Neural progenitor cell (in vitro differentiated cells): ENCODE measurements around the gene PPP6R1. TPM values are rescaled to one million over a fixed set of nuclear protein-coding genes. Genes with fewer than 3 reads are reported as not detected.

ENCODE experiments used
- DNase-seq: peaks from one replicate; pipeline ENCODE4 v3.0.0-alpha.2; 2016; ENCODE audit warnings: low spot score
- H2AFZ ChIP-seq: fragments of 200-600 bp; sonication (generic); replicated peaks from 2 replicates; pipeline ENCODE4 v1.6.1; 2016; ENCODE audit warnings: antibody characterized with exemption
- H3F3A ChIP-seq: fragments of 200-600 bp; sonication (generic); 2 replicates; pipeline ENCODE4 v1.6.1; 2016; ENCODE audit warnings: antibody characterized with exemption, low read depth
- H3K27ac ChIP-seq: fragments of 200-600 bp; sonication (generic); 2 replicates; pipeline ENCODE4 v1.5.1; 2016; ENCODE audit warnings: mild to moderate bottlenecking
- H3K27me3 ChIP-seq: fragments of 200-600 bp; sonication (generic); 2 replicates; pipeline ENCODE4 v1.6.1; 2016; ENCODE audit warnings: mild to moderate bottlenecking, moderate library complexity
- H3K36me3 ChIP-seq: fragments of 200-600 bp; sonication (generic); 2 replicates; pipeline ENCODE4 v1.5.1; 2016
- H3K4me1 ChIP-seq: fragments of 200-600 bp; sonication (generic); 2 replicates; pipeline ENCODE4 v1.6.1; 2016; ENCODE audit warnings: mixed run types
- H3K4me2 ChIP-seq: fragments of 200-600 bp; sonication (generic); 2 replicates; pipeline ENCODE4 v1.6.1; 2016
- H3K4me3 ChIP-seq: fragments of 200-600 bp; sonication (generic); 2 replicates; pipeline ENCODE4 v1.5.1; 2016
- H3K79me2 ChIP-seq: fragments of 200-600 bp; sonication (generic); 2 replicates; pipeline ENCODE4 v1.6.1; 2016; ENCODE audit warnings: low read depth
- H3K9ac ChIP-seq: fragments of 200-600 bp; sonication (generic); 2 replicates; pipeline ENCODE4 v1.6.1; 2016
- H3K9me3 ChIP-seq: fragments of 200-600 bp; sonication (generic); 2 replicates; pipeline ENCODE4 v1.5.1; 2016; ENCODE audit warnings: low read depth
- H4K20me1 ChIP-seq: fragments of 200-600 bp; sonication (generic); 2 replicates; pipeline ENCODE4 v1.6.1; 2016; ENCODE audit warnings: low read depth
- H3K27ac Mint-ChIP-seq: 3 replicates; pipeline ENCODE4 v1.8.0; 2021; ENCODE audit warnings: mixed read lengths
- H3K27me3 Mint-ChIP-seq: 2 replicates; pipeline ENCODE4 v1.8.0; 2022; ENCODE audit warnings: low read depth, mild to moderate bottlenecking, inconsistent platforms, moderate library complexity, mixed read lengths; ENCODE audit not compliant: insufficient read depth
- H3K36me3 Mint-ChIP-seq: 3 replicates; pipeline ENCODE4 v1.8.0; 2021; ENCODE audit warnings: mixed read lengths
- H3K4me1 Mint-ChIP-seq: 3 replicates; pipeline ENCODE4 v1.8.0; 2021; ENCODE audit warnings: mixed read lengths
- H3K4me3 Mint-ChIP-seq: 3 replicates; pipeline ENCODE4 v1.8.0; 2021; ENCODE audit warnings: mild to moderate bottlenecking, moderate library complexity, mixed read lengths
- H3K9me3 Mint-ChIP-seq: 3 replicates; pipeline ENCODE4 v1.8.0; 2020; ENCODE audit warnings: mixed read lengths
- EZH2 ChIP-seq: fragments of 200-600 bp; sonication (generic); IDR thresholded peaks from 2 replicates; pipeline ENCODE4 v1.6.1; 2017; ENCODE audit warnings: antibody characterized with exemption, mild to moderate bottlenecking, moderate library complexity
- EZH2phosphoT487 ChIP-seq: fragments of 200-600 bp; sonication (generic); IDR thresholded peaks from 2 replicates; pipeline ENCODE4 v1.6.1; 2017; ENCODE audit warnings: antibody characterized with exemption
- total RNA-seq: library from RNA; depleted of rRNA; stranded (reverse); fragments of >200 nt; gene quantifications from 2 replicates; pipeline ENCODE4 v1.2.3, GENCODE V29; 2015; ENCODE audit warnings: low replicate concordance
- TF ChIP-seq, protein P1 (sequence below): fragments of 200-600 bp; sonication (generic); IDR thresholded peaks from 2 replicates; pipeline ENCODE4 v1.5.1; 2017; ENCODE audit warnings: antibody characterized with exemption, mild to moderate bottlenecking

The PPP6R1 gene
- total RNA-seq, 1 donor from 2014 or later: 13.1 TPM

DNA sequence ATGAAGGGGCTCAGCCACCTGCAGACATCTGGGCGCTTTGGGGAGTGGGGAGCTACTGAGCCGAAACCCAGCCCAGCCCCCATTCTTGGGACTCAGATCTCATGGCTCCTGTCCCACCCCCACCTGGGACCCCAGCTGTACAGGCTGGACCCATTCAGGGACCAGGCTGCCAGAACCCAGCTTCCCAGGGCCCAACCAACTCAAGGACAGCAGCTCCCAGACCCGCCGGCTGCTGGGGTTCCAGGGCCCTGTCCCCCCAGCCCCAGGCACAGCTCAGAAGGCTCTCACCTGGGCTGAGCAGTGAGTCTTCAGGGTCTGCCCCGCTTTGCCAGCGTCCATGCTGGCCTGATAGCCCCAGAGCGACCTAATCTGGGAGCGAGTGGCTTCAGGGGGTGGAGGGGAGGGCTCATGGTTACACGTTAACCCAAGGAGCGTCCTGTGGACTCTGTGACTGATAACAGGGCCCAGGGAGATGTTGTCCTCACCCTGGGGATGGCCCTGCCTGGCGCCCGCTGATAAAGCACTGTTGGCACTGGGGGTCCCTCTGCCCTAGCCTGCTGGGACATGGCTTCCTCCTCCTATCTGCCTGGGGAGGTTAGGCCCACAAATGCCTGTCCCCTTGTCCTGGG, 30.3 kb downstream of the PPP6R1 start, which contains the start of gene TMEM86B:
TSS of gene TMEM86B (minus strand) at position 361 of the 629 bp plus-strand sequence. CDS start at position 339, 22 bp downstream.
- no peak within 1 kb of the TSS for H3K27ac ChIP-seq
- H3K79me2 ChIP-seq: no peaks in the 10 kb centered on the region
- no peak within 1 kb of the TSS for H3K9ac ChIP-seq
- no peak within 1 kb of the TSS for H3K4me3 ChIP-seq
- TF ChIP-seq EZH2phosphoT487 (no peak), EZH2 (no peak)
- TF ChIP-seq, protein P1, sequence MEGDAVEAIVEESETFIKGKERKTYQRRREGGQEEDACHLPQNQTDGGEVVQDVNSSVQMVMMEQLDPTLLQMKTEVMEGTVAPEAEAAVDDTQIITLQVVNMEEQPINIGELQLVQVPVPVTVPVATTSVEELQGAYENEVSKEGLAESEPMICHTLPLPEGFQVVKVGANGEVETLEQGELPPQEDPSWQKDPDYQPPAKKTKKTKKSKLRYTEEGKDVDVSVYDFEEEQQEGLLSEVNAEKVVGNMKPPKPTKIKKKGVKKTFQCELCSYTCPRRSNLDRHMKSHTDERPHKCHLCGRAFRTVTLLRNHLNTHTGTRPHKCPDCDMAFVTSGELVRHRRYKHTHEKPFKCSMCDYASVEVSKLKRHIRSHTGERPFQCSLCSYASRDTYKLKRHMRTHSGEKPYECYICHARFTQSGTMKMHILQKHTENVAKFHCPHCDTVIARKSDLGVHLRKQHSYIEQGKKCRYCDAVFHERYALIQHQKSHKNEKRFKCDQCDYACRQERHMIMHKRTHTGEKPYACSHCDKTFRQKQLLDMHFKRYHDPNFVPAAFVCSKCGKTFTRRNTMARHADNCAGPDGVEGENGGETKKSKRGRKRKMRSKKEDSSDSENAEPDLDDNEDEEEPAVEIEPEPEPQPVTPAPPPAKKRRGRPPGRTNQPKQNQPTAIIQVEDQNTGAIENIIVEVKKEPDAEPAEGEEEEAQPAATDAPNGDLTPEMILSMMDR: no peak
- no peak within 1 kb of the TSS for H2AFZ ChIP-seq
- H3K36me3 Mint-ChIP-seq: peaks cover 4% of the 10 kb centered on the region
- H3K9me3 ChIP-seq: no peaks in the 10 kb centered on the region
- no peak within 1 kb of the TSS for H3K4me2 ChIP-seq
- H3K4me1 Mint-ChIP-seq: peaks cover 5% of the 10 kb centered on the region
- DNase-seq: no peak
- H3K27me3 Mint-ChIP-seq: no peaks in the 10 kb centered on the region
- H3K9me3 Mint-ChIP-seq: no peaks in the 10 kb centered on the region
- H3K27me3 ChIP-seq: no peaks in the 10 kb centered on the region
- no peak within 1 kb of the TSS for H3K27ac Mint-ChIP-seq
- H3K36me3 ChIP-seq: no peaks in the 10 kb centered on the region
- no peak within 1 kb of the TSS for H3K4me3 Mint-ChIP-seq
- peaks cover 12% of the 10 kb centered on the region for H4K20me1 ChIP-seq
- no peaks in the 10 kb centered on the region for H3F3A ChIP-seq
- H3K4me1 ChIP-seq: no peaks in the 10 kb centered on the region

DNA sequence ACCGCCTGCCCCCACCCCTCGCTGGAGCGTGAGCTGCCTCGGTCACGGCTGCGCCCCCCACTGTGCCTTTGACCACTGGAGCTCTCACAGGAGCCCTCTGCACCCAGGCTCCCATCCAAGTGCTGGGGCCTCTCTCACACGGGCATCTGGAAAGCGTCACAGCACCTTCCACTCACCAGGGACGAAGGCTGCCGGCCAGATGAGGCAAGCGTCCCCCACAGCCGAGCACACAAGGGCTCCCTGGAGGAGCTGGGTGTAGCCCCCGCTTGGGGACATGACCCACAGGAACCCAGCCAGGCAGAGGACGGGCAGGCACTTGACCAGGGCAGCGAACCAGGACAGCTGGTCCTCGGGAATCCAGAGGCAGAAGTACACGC, 30.8 kb downstream of the PPP6R1 start:
- no peak overlapping the region for H3K4me2 ChIP-seq
- peaks cover 12% of the 10 kb centered on the region for H4K20me1 ChIP-seq
- no peaks in the 10 kb centered on the region for H3K36me3 ChIP-seq
- H3K4me1 ChIP-seq: no peaks in the 10 kb centered on the region
- peaks cover 4% of the 10 kb centered on the region for H3K36me3 Mint-ChIP-seq
- no peaks in the 10 kb centered on the region for H3K9me3 ChIP-seq
- H3K4me1 Mint-ChIP-seq: peaks cover 5% of the 10 kb centered on the region
- no peak for DNase-seq
- no peak overlapping the region for H3K27ac ChIP-seq
- no peaks in the 10 kb centered on the region for H3F3A ChIP-seq
- H2AFZ ChIP-seq: no peak overlapping the region
- no peak for TF ChIP-seq EZH2phosphoT487
- TF ChIP-seq, protein P1: no peak
- no peak for TF ChIP-seq EZH2
- no peaks in the 10 kb centered on the region for H3K27me3 ChIP-seq
- H3K9me3 Mint-ChIP-seq: no peaks in the 10 kb centered on the region
- H3K79me2 ChIP-seq: no peaks in the 10 kb centered on the region
- no peak overlapping the region for H3K27ac Mint-ChIP-seq
- no peak overlapping the region for H3K9ac ChIP-seq
- no peak overlapping the region for H3K4me3 Mint-ChIP-seq
- H3K27me3 Mint-ChIP-seq: no peaks in the 10 kb centered on the region
- H3K4me3 ChIP-seq: no peak overlapping the region

DNA sequence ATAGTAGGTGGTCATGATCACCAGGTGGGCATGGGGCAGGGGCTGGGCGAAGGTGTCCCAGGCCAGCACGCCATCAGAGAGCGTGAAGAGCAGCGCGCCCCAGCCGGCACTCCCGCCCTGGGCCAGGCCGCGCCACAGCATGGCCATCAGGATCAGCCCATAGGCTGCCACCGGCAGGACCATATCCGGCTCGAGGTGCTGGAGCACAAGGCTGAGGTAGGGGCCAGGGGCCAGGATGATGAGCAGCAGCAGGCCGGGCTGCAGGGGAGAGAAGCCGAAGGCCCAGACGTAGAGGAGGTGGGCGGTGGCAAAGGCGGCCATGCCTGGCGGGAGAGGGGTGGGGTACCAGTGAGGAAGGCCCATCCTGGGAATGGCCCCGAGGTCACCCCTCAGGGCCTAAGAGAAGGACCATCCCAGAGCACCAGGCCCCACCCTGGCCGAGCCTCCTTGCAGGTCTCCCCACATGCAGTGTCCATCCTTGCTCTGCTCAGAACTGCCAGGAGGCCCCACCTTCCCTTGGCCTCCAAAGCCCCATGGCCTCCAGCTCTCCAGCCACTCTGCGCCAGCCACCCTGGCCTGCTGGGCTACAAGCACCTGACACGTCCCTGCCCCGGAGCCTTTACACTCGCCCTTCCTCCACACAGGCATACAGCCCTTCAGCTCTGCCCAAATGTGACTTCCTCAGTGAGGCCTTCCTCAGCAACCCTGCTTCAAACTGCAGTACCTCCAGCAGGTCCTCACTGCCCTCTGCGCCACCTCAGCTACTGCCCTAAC, 31.4 kb downstream of the PPP6R1 start:
- peaks cover 9% of the 10 kb centered on the region for H4K20me1 ChIP-seq
- no peaks in the 10 kb centered on the region for H3F3A ChIP-seq
- no peak overlapping the region for H3K4me3 ChIP-seq
- Mint-ChIP-seq H3K9me3 (no peaks in the 10 kb centered on the region), H3K4me3 (no peak overlapping the region), H3K36me3 (peaks cover 4% of the 10 kb centered on the region), H3K27ac (no peak overlapping the region), H3K4me1 (peaks cover 5% of the 10 kb centered on the region), H3K27me3 (no peaks in the 10 kb centered on the region)
- TF ChIP-seq EZH2phosphoT487: no peak
- no peak for TF ChIP-seq EZH2
- TF ChIP-seq, protein P1: no peak
- H3K9me3 ChIP-seq: no peaks in the 10 kb centered on the region
- H3K27ac ChIP-seq: no peak overlapping the region
- no peaks in the 10 kb centered on the region for H3K36me3 ChIP-seq
- no peak overlapping the region for H2AFZ ChIP-seq
- DNase-seq: no peak
- H3K4me1 ChIP-seq: no peaks in the 10 kb centered on the region
- H3K79me2 ChIP-seq: no peaks in the 10 kb centered on the region
- no peak overlapping the region for H3K4me2 ChIP-seq
- H3K9ac ChIP-seq: no peak overlapping the region
- no peaks in the 10 kb centered on the region for H3K27me3 ChIP-seq
